Suprapubic skin (tissue), 4 donors: ENCODE results near the gene LYSMD2. TPM values are rescaled to one million over a fixed set of nuclear protein-coding genes. Genes with fewer than 3 reads are reported as not detected.

Experiments
- DNase-seq, 2 donors: peaks; one replicate each; pipeline ENCODE4 v3.0.0-alpha.2; 2019; ENCODE audit warnings: low spot score in 2 of 2
- H3K27ac ChIP-seq: fragments of 200-600 bp; sonication (generic); one replicate; pipeline ENCODE4 v1.5.1; 2019
- H3K27me3 ChIP-seq: fragments of 200-600 bp; sonication (generic); one replicate; pipeline ENCODE4 v1.5.1; 2019
- H3K36me3 ChIP-seq: fragments of 200-600 bp; sonication (generic); one replicate; pipeline ENCODE4 v1.5.1; 2019
- H3K4me1 ChIP-seq: fragments of 200-600 bp; sonication (generic); one replicate; pipeline ENCODE4 v1.5.1; 2019
- H3K4me3 ChIP-seq: fragments of 200-600 bp; sonication (generic); one replicate; pipeline ENCODE4 v1.5.1; 2019; ENCODE audit warnings: mild to moderate bottlenecking
- H3K9me3 ChIP-seq: fragments of 200-600 bp; sonication (generic); one replicate; pipeline ENCODE4 v1.5.1; 2019
- EP300 ChIP-seq: sonication (generic); formaldehyde crosslinking; IDR thresholded peaks from one replicate; pipeline ENCODE4 v1.6.1; 2017; ENCODE audit warnings: antibody characterized with exemption
- POLR2A ChIP-seq, 2 donors: fragments of 450-650 bp; IDR thresholded peaks; one replicate each; pipeline ENCODE4 v1.6.1; 2017; ENCODE audit warnings: antibody characterized with exemption in 2 of 2, mild to moderate bottlenecking in 2 of 2, moderate library complexity in 2 of 2
- POLR2AphosphoS5 ChIP-seq, 3 donors: sonication (generic); formaldehyde crosslinking; IDR thresholded peaks; one replicate each; pipeline ENCODE4 v1.6.1; 2017; ENCODE audit warnings: antibody characterized with exemption in 3 of 3
- WGBS: methylation state at CpG from one replicate; pipeline ENCODE4 v1.1.5; 2018; 5-methylcytosine and 5-hydroxymethylcytosine counted together
- total RNA-seq, 4 donors: library from RNA; depleted of rRNA; stranded (reverse); fragments of >200 nt; gene quantifications; one replicate each; pipeline ENCODE4 v1.1.0, GENCODE V29; 2016
- TF ChIP-seq, protein P1 (sequence below), 2 donors: fragments of 200-600 bp in 1 of 2; fragments of 450-650 bp in 1 of 2; sonication (generic) in 1 of 2; IDR thresholded peaks; one replicate each; pipeline ENCODE4 v1.5.1; 2016 to 2019; ENCODE audit warnings: antibody characterized with exemption in 2 of 2, mild to moderate bottlenecking in 1 of 2, moderate library complexity in 1 of 2

The LYSMD2 gene
- total RNA-seq, 4 donors from 2014 or later = 8.8 to 16.1 (median 10.2) TPM

DNA sequence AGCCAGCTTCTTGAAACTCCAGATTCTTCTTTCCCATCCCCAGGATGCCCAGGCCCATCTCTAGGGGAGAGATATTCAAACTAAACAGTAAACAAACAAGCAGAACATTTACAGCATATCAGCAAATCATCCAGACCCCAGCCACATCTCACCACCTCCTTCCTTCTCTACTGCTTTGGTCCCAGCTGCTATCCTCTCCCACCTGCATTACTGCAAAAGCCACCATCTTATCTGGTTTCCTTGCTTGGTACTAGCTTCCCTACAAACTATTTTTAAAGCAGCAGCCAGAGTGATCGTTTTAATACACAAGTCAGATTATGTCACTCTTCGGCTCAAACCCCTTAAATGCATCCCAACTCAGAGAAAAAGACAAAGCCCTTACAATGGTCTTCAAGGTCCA, 4.8 kb downstream of the LYSMD2 start:
- Histone ChIP-seq H3K4me1 (peaks cover 25% of the 10 kb centered on the region), H3K36me3 (no peaks in the 10 kb centered on the region), H3K27ac (no peak overlapping the region), H3K4me3 (no peak overlapping the region), H3K27me3 (no peaks in the 10 kb centered on the region), H3K9me3 (no peaks in the 10 kb centered on the region)
- WGBS = 77% methylated on average over 2 of the region's 2 CpGs
- TF ChIP-seq POLR2AphosphoS5 (IDR thresholded peaks at IDR 0.05) (no peak), EP300 (no peak), POLR2A (IDR thresholded peaks at IDR 0.05) (no peak)
- TF ChIP-seq, protein P1, sequence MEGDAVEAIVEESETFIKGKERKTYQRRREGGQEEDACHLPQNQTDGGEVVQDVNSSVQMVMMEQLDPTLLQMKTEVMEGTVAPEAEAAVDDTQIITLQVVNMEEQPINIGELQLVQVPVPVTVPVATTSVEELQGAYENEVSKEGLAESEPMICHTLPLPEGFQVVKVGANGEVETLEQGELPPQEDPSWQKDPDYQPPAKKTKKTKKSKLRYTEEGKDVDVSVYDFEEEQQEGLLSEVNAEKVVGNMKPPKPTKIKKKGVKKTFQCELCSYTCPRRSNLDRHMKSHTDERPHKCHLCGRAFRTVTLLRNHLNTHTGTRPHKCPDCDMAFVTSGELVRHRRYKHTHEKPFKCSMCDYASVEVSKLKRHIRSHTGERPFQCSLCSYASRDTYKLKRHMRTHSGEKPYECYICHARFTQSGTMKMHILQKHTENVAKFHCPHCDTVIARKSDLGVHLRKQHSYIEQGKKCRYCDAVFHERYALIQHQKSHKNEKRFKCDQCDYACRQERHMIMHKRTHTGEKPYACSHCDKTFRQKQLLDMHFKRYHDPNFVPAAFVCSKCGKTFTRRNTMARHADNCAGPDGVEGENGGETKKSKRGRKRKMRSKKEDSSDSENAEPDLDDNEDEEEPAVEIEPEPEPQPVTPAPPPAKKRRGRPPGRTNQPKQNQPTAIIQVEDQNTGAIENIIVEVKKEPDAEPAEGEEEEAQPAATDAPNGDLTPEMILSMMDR (IDR thresholded peaks at IDR 0.05) = no peak
- no peak for DNase-seq

DNA sequence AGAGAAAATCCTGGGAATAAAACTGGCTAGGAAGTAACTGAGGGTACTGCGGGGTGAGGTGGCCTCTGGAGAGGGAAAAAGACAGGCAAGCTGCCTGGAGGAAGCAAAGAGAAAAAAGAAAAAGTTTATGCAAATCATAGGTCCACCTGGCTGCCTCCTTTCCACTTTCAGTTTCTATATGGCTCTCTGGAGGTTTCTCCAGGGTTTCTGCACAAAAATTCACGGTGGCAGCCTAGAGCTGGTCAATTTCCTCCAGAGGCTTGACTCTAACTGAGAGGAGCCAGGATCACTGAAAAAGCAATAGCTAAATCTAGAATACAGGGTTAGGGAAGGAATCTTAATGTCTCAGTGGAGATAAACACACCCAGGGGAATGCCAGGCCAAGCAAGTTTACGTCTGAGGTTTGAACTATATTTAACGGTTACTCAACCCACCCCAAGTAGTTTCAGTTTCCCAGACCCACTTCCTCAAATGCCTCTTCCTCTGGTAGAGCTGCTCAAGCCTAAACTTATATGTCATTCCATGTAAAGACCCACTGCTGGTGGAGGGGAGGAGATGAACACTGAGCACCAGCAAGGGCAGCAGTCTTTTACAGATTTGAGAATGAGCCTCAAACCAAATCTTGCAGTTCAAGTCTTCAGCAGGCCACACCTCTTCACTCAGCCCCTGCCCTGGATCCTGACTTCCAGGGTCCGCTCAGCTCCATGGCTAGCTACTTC, 5.7 kb downstream of the LYSMD2 start:
- no peaks in the 10 kb centered on the region for H3K9me3 ChIP-seq
- TF ChIP-seq EP300 = no peak
- no peak for TF ChIP-seq POLR2A (IDR thresholded peaks at IDR 0.05)
- no peak for TF ChIP-seq POLR2AphosphoS5 (IDR thresholded peaks at IDR 0.05)
- TF ChIP-seq, protein P1 (IDR thresholded peaks at IDR 0.05) = no peak
- peak overlapping the region; percentile 33 for H3K4me3 ChIP-seq
- no peak for DNase-seq
- 30% methylated on average over 5 of the region's 5 CpGs for WGBS
- H3K36me3 ChIP-seq = no peaks in the 10 kb centered on the region
- no peaks in the 10 kb centered on the region for H3K27me3 ChIP-seq
- peak overlapping the region; percentile 12 for H3K27ac ChIP-seq
- H3K4me1 ChIP-seq = peaks cover 29% of the 10 kb centered on the region

DNA sequence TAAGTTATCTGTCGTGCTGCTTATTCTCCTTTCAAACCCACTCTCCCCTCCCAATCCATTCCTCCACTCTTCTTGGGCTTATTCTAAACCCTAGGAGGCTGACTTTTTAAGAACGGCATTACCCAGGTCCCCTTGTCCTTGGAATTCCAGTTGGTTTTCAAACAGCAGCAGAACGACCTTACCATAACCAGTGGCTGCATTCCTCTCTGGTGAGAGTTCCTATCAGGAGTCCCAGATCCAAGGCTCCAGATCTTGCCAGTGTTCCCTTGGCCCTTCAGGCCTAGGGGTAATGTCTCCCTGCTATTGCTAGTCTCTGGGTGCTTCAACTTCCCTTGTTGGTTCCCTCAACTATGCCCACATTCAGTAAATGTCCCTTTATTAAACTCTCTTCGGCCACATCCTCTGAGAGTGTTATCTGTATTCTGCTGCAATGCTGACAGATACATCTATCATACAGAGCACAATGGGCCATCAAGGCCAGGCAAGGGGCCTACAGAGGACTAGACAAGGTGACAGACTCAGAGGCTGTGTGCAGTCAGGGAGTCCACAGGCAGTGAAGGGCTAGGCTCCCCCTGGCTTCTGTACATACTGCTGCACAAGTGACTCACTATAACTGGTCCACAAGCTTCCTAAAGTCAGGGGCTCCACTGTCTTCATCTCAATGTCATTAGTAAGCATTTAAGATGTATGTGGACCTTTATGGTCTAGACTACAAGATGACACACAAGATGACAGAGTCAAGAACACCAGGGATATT, 10.1 kb downstream of the LYSMD2 start:
- H3K4me3 ChIP-seq = no peak overlapping the region
- no peaks in the 10 kb centered on the region for H3K9me3 ChIP-seq
- TF ChIP-seq, protein P1 (IDR thresholded peaks at IDR 0.05) = no peak
- TF ChIP-seq EP300 = no peak
- TF ChIP-seq POLR2AphosphoS5 (IDR thresholded peaks at IDR 0.05) = no peak
- no peak for TF ChIP-seq POLR2A (IDR thresholded peaks at IDR 0.05)
- H3K27me3 ChIP-seq = no peaks in the 10 kb centered on the region
- DNase-seq = no peak
- no peak overlapping the region for H3K27ac ChIP-seq
- 85% methylated on average over 4 of the region's 4 CpGs for WGBS
- H3K4me1 ChIP-seq = peaks cover 37% of the 10 kb centered on the region
- no peaks in the 10 kb centered on the region for H3K36me3 ChIP-seq

DNA sequence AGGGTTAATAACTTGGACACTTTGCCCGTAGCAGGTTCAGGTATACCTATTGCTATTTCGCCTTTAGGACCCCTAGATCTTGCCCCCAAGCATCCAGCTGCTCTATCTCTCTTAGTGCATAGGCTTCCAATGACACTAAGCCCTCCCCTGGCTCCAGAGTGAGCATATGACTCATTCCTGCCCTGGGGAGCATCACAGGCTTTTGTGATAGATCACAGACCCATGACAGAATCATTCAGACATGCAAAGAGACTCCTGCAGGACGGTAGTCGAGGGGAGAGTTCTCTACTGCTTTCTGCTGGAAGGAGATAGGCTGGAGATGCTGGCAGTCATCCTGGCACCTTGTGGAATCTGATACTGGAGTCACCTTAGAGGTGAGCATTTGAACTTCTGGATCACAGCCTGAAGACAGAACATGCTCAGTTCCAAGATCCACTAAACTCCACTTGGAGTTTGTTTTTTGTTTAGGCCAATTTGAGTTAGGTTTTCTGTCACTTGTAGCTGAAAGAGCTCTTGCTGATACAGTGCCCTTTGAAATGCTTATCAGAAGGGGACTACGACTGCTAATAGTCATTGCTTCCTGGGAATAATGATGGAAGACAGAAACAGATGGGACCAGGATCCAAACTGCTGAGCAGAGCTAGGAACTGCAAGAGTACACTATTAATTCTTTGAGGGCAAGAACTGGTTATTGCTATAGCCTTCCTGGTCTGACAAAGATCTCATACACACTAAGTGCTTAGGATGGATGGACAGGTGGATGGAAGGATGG, 11.0 kb downstream of the LYSMD2 start:
- Histone ChIP-seq H3K4me1 (peaks cover 30% of the 10 kb centered on the region), H3K9me3 (no peaks in the 10 kb centered on the region), H3K27me3 (no peaks in the 10 kb centered on the region), H3K36me3 (no peaks in the 10 kb centered on the region), H3K27ac (no peak overlapping the region), H3K4me3 (no peak overlapping the region)
- TF ChIP-seq POLR2A (IDR thresholded peaks at IDR 0.05) (peak in 1 of 2 donors; percentile 18), EP300 (no peak), POLR2AphosphoS5 (IDR thresholded peaks at IDR 0.05) (no peak)
- TF ChIP-seq, protein P1 (IDR thresholded peaks at IDR 0.05) = no peak
- WGBS = 28% methylated on average over 5 of the region's 5 CpGs
- DNase-seq = peak in 1 of 2 donors; percentile 74
